K562 (cell line): Measurements from ENCODE around the gene PLXNB2. TPM values are rescaled to one million over a fixed set of nuclear protein-coding genes. Genes with fewer than 3 reads are reported as not detected.

Source experiments
- ATAC-seq: fragments of 200-7000 bp; cut with Tn5 transposase; 3 replicates; pipeline ENCODE4 v1.9.1; 2020; ENCODE audit warnings: moderate library complexity
- BruUV-seq: library from RNA; stranded (reverse); fragments of 400-500 nt; replicated peaks from 2 replicates; lab custom pipeline; 2021; lab: Mats Ljungman, UMichigan
- CTCF ChIA-PET: fragments of 300-600 bp; formaldehyde crosslinking; extraction: SDS; loops from one replicate; lab custom pipeline; 2021; ENCODE audit warnings: low intra/inter-chr PET ratio; lab: Yijun Ruan, JAX
- POLR2A ChIA-PET: fragments of 300-600, 350-650 bp; sonication (Branson Sonifier 250); formaldehyde crosslinking; extraction: SDS; loops from one replicate; lab custom pipeline; 2021; ENCODE audit warnings: antibody characterized with exemption, inconsistent platforms; lab: Yijun Ruan, JAX
- DNase-seq, 4 experiments: peaks; one replicate each; pipeline versions ENCODE4 v3.0.0 to v3.0.0-alpha.2; 2011 to 2018; ENCODE audit warnings: low spot score in 3 of 4, mixed read lengths in 3 of 4; ENCODE audit errors: extremely low read depth in 1 of 4
- FAIRE-seq: peaks from 2 replicates; lab custom pipeline; 2011; peaks lifted over from hg19 to GRCh38; lab: Jason Lieb, UNC
- H2AFZ ChIP-seq: 2 replicates; pipeline ENCODE4 v1.6.0; 2011; ENCODE audit warnings: low read depth, low read length, control low read depth, inconsistent platforms
- H3K27ac ChIP-seq: fragments of 200-600 bp; 3 replicates; pipeline ENCODE4 v1.8.0; 2011; ENCODE audit warnings: low read depth, mild to moderate bottlenecking, control low read depth, inconsistent platforms, low read length, moderate library complexity, mixed read lengths; ENCODE audit errors: extremely low read depth
- H3K27me3 ChIP-seq, 2 experiments: fragments of 300-600 bp in 1 of 2; 2 replicates in 1 of 2; 3 replicates in 1 of 2; pipeline versions ENCODE4 v1.6.0 to v1.8.0; 2011; ENCODE audit warnings: inconsistent platforms in 2 of 2, low read length in 2 of 2, mild to moderate bottlenecking in 1 of 2, mixed read lengths in 1 of 2, moderate library complexity in 1 of 2; ENCODE audit not compliant: control insufficient read depth in 2 of 2, insufficient read depth in 2 of 2
- H3K36me3 ChIP-seq: fragments of 300-600 bp; 3 replicates; pipeline ENCODE4 v1.8.0; 2011; ENCODE audit warnings: mild to moderate bottlenecking, low read length, inconsistent platforms; ENCODE audit not compliant: control insufficient read depth, insufficient read depth
- H3K4me1 ChIP-seq, 2 experiments: fragments of 200-600 bp in 1 of 2; replicated peaks in 1 of 2; 2 replicates in 1 of 2; 3 replicates in 1 of 2; pipeline versions ENCODE4 v1.5.1 to v1.8.0; 2011; ENCODE audit warnings: inconsistent platforms in 2 of 2, low read length in 2 of 2, mild to moderate bottlenecking in 1 of 2, mixed read lengths in 1 of 2, moderate library complexity in 1 of 2; ENCODE audit not compliant: control insufficient read depth in 2 of 2, insufficient read depth in 2 of 2
- H3K4me2 ChIP-seq: 2 replicates; pipeline ENCODE4 v1.6.1; 2011; ENCODE audit warnings: low read length, control low read depth, inconsistent platforms, mixed read lengths; ENCODE audit not compliant: insufficient read depth
- H3K4me3 ChIP-seq: fragments of 200-600 bp; sonication (generic), shearing (Covaris generic); 2 replicates; pipeline ENCODE4 v1.5.1; 2016; ENCODE audit warnings: control low read depth, inconsistent platforms
- H3K79me2 ChIP-seq: fragments of 200-600 bp; 3 replicates; pipeline ENCODE4 v1.8.0; 2011; ENCODE audit warnings: low read length, inconsistent platforms; ENCODE audit not compliant: control insufficient read depth, insufficient read depth
- H3K9ac ChIP-seq, 2 experiments: 2 replicates each; pipeline versions ENCODE4 v1.6.0 to v1.6.1; 2011; ENCODE audit warnings: low read depth in 2 of 2, low read length in 2 of 2, control low read depth in 1 of 2, inconsistent platforms in 1 of 2, mild to moderate bottlenecking in 1 of 2, mixed read lengths in 1 of 2; ENCODE audit not compliant: insufficient read depth in 1 of 2
- H3K9me1 ChIP-seq: one replicate; pipeline ENCODE4 v1.6.0; 2011; ENCODE audit warnings: inconsistent platforms, mild to moderate bottlenecking, low read length, moderate library complexity; ENCODE audit not compliant: control insufficient read depth, insufficient read depth
- H3K9me3 ChIP-seq: replicated peaks from 2 replicates; pipeline ENCODE4 v1.5.1; 2011; ENCODE audit warnings: low read depth, low read length, inconsistent platforms; ENCODE audit not compliant: control insufficient read depth, insufficient read depth
- H4K20me1 ChIP-seq: replicated peaks from 2 replicates; pipeline ENCODE4 v1.6.1; 2011; ENCODE audit warnings: low read length, inconsistent platforms, mixed read lengths; ENCODE audit not compliant: control insufficient read depth, insufficient read depth
- ARHGAP35 ChIP-seq: fragments of 450-650 bp; IDR thresholded peaks from 2 replicates; pipeline ENCODE4 v1.6.1; 2018; ENCODE audit not compliant: partially characterized antibody
- CEBPG ChIP-seq, 3 experiments: fragments of 200-800 bp in 1 of 3; sonication (Bioruptor generic) in 1 of 3; sonication (generic) in 1 of 3; formaldehyde crosslinking in 1 of 3; IDR thresholded peaks in 2 of 3; conservative IDR thresholded peaks in 1 of 3; 2 replicates each; pipeline versions ENCODE4 v1.6.1 to v1.8.0; 2016 to 2022; ENCODE audit warnings: missing compliant biosample characterization in 2 of 3, missing genetic modification characterization in 2 of 3, mild to moderate bottlenecking in 1 of 3, missing genetic modification reagents in 1 of 3
- E2F6 ChIP-seq, 2 experiments: IDR thresholded peaks; 2 replicates each; pipeline ENCODE4 v1.6.1; 2011; ENCODE audit warnings: borderline replicate concordance in 1 of 2, control low read depth in 1 of 2, low read depth in 1 of 2, low read length in 1 of 2, mild to moderate bottlenecking in 1 of 2, mixed read lengths in 1 of 2, moderate library complexity in 1 of 2; ENCODE audit not compliant: insufficient read depth in 1 of 2, insufficient read length in 1 of 2, poor library complexity in 1 of 2, severe bottlenecking in 1 of 2; ENCODE audit errors: extremely low read depth in 1 of 2
- FOS ChIP-seq: IDR thresholded peaks from 3 replicates; pipeline ENCODE4 v1.6.1; 2011; ENCODE audit not compliant: insufficient read length; ENCODE audit errors: extremely low read depth
- GTF2A2 ChIP-seq: IDR thresholded peaks from 2 replicates; pipeline ENCODE4 v1.6.1; 2016; ENCODE audit warnings: mild to moderate bottlenecking, missing genetic modification characterization, missing compliant biosample characterization
- HSF4 ChIP-seq: fragments of 250-450 bp; sonication (Bioruptor Pico); IDR thresholded peaks from 2 replicates; pipeline ENCODE4 v2.1.2; 2022; ENCODE audit warnings: mild to moderate bottlenecking, moderate library complexity, borderline replicate concordance
- JUN ChIP-seq, 2 experiments: sonication (generic) in 1 of 2; formaldehyde crosslinking in 1 of 2; IDR thresholded peaks; 2 replicates each; pipeline versions ENCODE4 v1.6.1 to v1.8.0; 2012 to 2022; ENCODE audit warnings: borderline replicate concordance in 2 of 2, mild to moderate bottlenecking in 2 of 2, improper control_type of control experiment in 1 of 2, low read depth in 1 of 2, low read length in 1 of 2, missing genetic modification reagents in 1 of 2
- KDM2B ChIP-seq: fragments of 250-450 bp; sonication (Bioruptor Pico); IDR thresholded peaks from 2 replicates; pipeline ENCODE4 v1.8.0; 2021; ENCODE audit warnings: mild to moderate bottlenecking, moderate library complexity
- KLF1 ChIP-seq: fragments of 450-650 bp; IDR thresholded peaks from 2 replicates; pipeline ENCODE4 v1.6.1; 2016; ENCODE audit warnings: missing genetic modification characterization, missing compliant biosample characterization
- KLF13 ChIP-seq: fragments of 450-650 bp; IDR thresholded peaks from 2 replicates; pipeline ENCODE4 v1.6.1; 2016; ENCODE audit warnings: missing genetic modification characterization, low read depth, mild to moderate bottlenecking, missing compliant biosample characterization, moderate library complexity, borderline replicate concordance
- NONO ChIP-seq, 2 experiments: fragments of 200-400 bp in 1 of 2; fragments of 450-650 bp in 1 of 2; formaldehyde crosslinking in 1 of 2; IDR thresholded peaks; 2 replicates each; pipeline ENCODE4 v1.6.1; 2017; ENCODE audit warnings: low read depth in 2 of 2, mild to moderate bottlenecking in 2 of 2, moderate library complexity in 2 of 2, low read length in 1 of 2
- POLR2B ChIP-seq: fragments of 450-650 bp; IDR thresholded peaks from 2 replicates; pipeline ENCODE4 v1.6.1; 2018; ENCODE audit warnings: low read depth; ENCODE audit not compliant: partially characterized antibody
- SFPQ ChIP-seq: fragments of 200-400 bp; formaldehyde crosslinking; IDR thresholded peaks from 2 replicates; pipeline ENCODE4 v1.6.1; 2017; ENCODE audit warnings: mild to moderate bottlenecking, low read depth, low read length, moderate library complexity
- TBP ChIP-seq: optimal IDR thresholded peaks from 2 replicates; pipeline ENCODE3; 2011; ENCODE audit warnings: low read depth, low read length, improper control_type of control experiment
- ZNF780A ChIP-seq: fragments of 250-450 bp; sonication (Bioruptor Pico); IDR thresholded peaks from 2 replicates; pipeline ENCODE4 v1.5.0; 2021; ENCODE audit warnings: mild to moderate bottlenecking
- WGBS: fragments of 100-300 bp; shearing (Covaris generic); methylation state at CpG from one replicate; pipeline ENCODE4 v1.1.6; 2016; ENCODE audit warnings: low coverage, mixed read lengths; ENCODE audit not compliant: insufficient coverage; ENCODE audit errors: missing lambda C conversion rate; 5-methylcytosine and 5-hydroxymethylcytosine counted together
- in situ Hi-C: fragments of 300-500 bp; cut with MboI; formaldehyde crosslinking; loops from 4 replicates; pipeline ENCODE4 v1.15.0; 2018; ENCODE audit warnings: inconsistent platforms, mixed read lengths
- intact Hi-C: fragments of 100-400 bp; cut with micrococcal nuclease; formaldehyde crosslinking; loops from 2 replicates; pipeline ENCODE4 v1.14.2; 2022
- polyA plus RNA-seq, 8 experiments: library from polyadenylated mRNA; depleted of rRNA in 4 of 8; stranded (reverse) in 5 of 8; unstranded in 3 of 8; fragments of >200 nt; fragmentation: Nextera tagmentation in 2 of 8; fragmentation: Illumina TruSeq in 1 of 8; extraction: Ambion mirVana in 2 of 8; extraction: Trizol in 1 of 8; gene quantifications; 2 replicates each; pipeline versions ENCODE4 v1.2.1 to v1.2.3, GENCODE V29; 2011 to 2014; ENCODE audit warnings: inconsistent platforms in 1 of 8, missing spikeins in 1 of 8
- total RNA-seq, 7 experiments: library from RNA; depleted of rRNA in 6 of 7; stranded (reverse); fragments of >200 nt in 6 of 7; fragmentation: Illumina TruSeq in 2 of 7; extraction: Trizol in 2 of 7; gene quantifications; 2 replicates each; pipeline versions ENCODE4 v1.2.1 to v1.2.3, GENCODE V29; 2011 to 2021; ENCODE audit warnings: low replicate concordance in 1 of 7

Gene PLXNB2
- total and polyA plus RNA-seq, 9 of the 15 experiments (the other 6 are each of a cell fraction or from before 2014, with no cell fraction given): 0.15 to 45.1 (median 13.6) TPM

GRCh38 chr22:50285568-50286229 is 21.7 kb downstream of the PLXNB2 start:
- ATAC-seq (no peak), DNase-seq (no peak), FAIRE-seq (no peak)
- peaks cover 0 to 18% of the 10 kb centered on the region in 2 experiments; a peak in 1 of 5 replicates for H3K4me1 ChIP-seq
- no peaks in the 10 kb centered on the region for H3K27me3 ChIP-seq
- in situ Hi-C loops: no loop called here
- no peaks in the 10 kb centered on the region for H3K9me1 ChIP-seq
- H3K79me2 ChIP-seq: no peaks in the 10 kb centered on the region
- no peak overlapping the region for H3K4me2 ChIP-seq
- no peaks in the 10 kb centered on the region for H4K20me1 ChIP-seq
- no peak overlapping the region for H3K4me3 ChIP-seq
- peaks cover 42% of the 10 kb centered on the region; the same call in 1 of the 3 replicates for H3K36me3 ChIP-seq
- POLR2A ChIA-PET: no interaction called here
- H3K27ac ChIP-seq: no peak overlapping the region
- CTCF ChIA-PET: no interaction called here
- intact Hi-C loops: no loop called here
- H3K9ac ChIP-seq: no peak overlapping the region; a peak in 1 of 4 replicates
- no peaks in the 10 kb centered on the region for H3K9me3 ChIP-seq
- no TSS peak for BruUV-seq
- 99% methylated on average over 15 of the region's 34 CpGs for WGBS
- H2AFZ ChIP-seq: no peak overlapping the region
- TF ChIP-seq KLF1 (tag) (no peak), JUN (IDR thresholded peaks at IDR 0.05; ENCODE audit: borderline replicate concordance, low read depth, low read length) (no peak), JUN (CRISPR knock-in tag; IDR thresholded peaks at IDR 0.05; ENCODE audit: borderline replicate concordance) (no peak), SFPQ (no peak), GTF2A2 (tag) (no peak), TBP (no peak), E2F6 (IDR thresholded peaks at IDR 0.05; ENCODE audit: borderline replicate concordance in 1 of 2, extremely low read depth in 1 of 2, insufficient read depth in 1 of 2, insufficient read length in 1 of 2, low read depth in 1 of 2, low read length in 1 of 2, poor library complexity in 1 of 2, severe bottlenecking in 1 of 2) (no peak), KLF13 (no peak), KDM2B (CRISPR knock-in tag) (no peak), CEBPG (CRISPR knock-in tag; IDR thresholded peaks at IDR 0.05) (no peak), CEBPG (tag; conservative IDR thresholded peaks at IDR 0.05 in 1 of 2, IDR thresholded peaks at IDR 0.05 in 1 of 2) (no peak), ARHGAP35 (no peak), POLR2B (no peak), HSF4 (CRISPR knock-in tag) (no peak), FOS (no peak), ZNF780A (CRISPR knock-in tag) (no peak), NONO (IDR thresholded peaks at IDR 0.05; ENCODE audit: low read depth in 2 of 2, low read length in 1 of 2) (no peak)
